GM21529 (cell line): Measurements from ENCODE around the gene MTHFS.
"Not testable (repeated sequence)": the region's sequence is repeated elsewhere in the genome, so short reads cannot be mapped to it uniquely, and the experiment has no call there.

ENCODE experiments used
- ATAC-seq: cut with Tn5 transposase; IDR thresholded peaks from one replicate; pipeline ENCODE4 v1.9.1; 2021; ENCODE audit not compliant: unreplicated experiment

The MTHFS gene

GRCh38 chr15:79896634-79897379 lies at the start of gene MTHFS:
Gene MTHFS (minus strand): TSS chr15:79897014. CDS start chr15:79896988, 26 bp downstream.
- peak; percentile 74 for ATAC-seq

DNA sequence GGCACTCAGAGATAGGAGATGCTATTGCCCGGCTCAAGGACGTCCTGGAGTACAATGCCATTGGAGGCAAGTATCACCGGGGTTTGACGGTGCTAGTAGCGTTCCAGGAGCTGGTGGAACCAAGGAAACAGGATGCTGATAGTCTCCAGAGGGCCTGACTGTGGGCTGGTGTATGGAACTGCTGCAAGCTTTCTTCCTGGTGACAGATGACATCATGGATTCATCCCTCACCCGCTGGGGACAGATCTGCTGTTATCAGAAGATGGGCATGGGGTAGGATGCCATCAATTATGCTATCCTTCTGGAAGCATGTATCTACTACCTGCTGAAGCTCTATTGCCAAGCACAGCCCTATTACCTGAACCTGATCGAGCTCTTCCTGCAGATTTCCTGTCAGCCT lies 47.8 kb upstream of the MTHFS start:
- no peak for ATAC-seq

DNA sequence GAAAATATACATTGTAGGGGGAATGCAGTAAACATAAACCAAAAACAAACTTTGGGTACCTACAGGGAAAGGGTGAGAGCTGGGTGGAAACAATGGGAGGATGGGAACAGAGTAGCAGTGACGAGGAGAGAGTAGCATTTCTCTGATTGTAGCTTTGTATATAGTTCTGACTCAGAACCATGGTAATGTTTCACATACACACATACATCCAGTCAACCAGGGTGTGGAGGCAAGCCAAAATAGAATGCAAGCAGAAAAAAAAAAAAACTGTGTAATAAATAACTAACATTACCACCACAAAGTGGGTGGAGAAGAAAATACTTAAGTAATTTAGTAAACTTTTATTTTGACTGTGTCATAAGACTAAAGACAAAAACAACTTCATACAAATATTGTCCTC lies 47.0 kb upstream of the MTHFS start:
- peak; percentile 86 for ATAC-seq

- ATAC-seq: no peak
Observed at GRCh38 chr15:79942741-79943481, 46.1 kb upstream of the MTHFS start.

GRCh38 chr15:79939399-79939798 lies 42.6 kb upstream of the MTHFS start:
- no peak for ATAC-seq

DNA sequence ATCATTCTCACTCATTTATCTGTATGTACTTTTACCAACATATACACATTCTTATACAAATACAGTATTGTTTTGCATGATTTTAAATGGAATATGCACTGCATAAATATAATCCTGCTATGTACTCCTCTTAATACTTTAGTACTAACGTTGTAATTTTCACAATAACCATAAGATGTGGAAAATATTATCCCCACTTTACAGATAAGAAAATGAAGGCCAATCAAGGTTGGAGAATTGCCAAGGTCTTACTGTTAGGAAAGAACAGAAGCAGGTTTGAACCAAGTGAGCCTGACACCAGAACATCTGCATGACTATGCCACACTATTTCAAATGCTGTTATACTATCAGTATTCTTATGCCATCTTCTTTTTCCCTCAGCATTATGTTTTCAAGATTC lies 41.3 kb upstream of the MTHFS start:
- no peak for ATAC-seq

- not testable (repeated sequence) for ATAC-seq
Observed at GRCh38 chr15:79935556-79936201, 38.9 kb upstream of the MTHFS start.

DNA sequence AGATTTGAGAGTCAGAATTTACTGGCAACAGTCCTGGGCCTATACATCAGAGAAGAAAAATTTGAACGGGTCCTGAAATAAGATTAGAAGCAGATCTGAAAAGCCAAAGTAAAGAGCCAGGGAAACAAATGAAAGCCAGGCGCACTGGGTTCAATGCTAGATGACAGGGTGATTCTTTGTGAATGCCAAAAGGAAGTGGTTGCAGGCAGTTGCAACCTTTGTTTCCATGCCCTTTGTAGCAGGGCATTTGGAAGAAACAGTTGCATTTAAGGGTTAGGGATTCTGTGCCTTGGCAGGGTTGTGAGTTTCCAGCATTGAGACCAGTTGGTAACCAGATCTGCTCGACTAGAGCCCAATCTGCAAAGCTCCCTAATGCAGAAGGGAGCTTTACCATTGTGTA lies 36.4 kb upstream of the MTHFS start:
- no peak for ATAC-seq

DNA sequence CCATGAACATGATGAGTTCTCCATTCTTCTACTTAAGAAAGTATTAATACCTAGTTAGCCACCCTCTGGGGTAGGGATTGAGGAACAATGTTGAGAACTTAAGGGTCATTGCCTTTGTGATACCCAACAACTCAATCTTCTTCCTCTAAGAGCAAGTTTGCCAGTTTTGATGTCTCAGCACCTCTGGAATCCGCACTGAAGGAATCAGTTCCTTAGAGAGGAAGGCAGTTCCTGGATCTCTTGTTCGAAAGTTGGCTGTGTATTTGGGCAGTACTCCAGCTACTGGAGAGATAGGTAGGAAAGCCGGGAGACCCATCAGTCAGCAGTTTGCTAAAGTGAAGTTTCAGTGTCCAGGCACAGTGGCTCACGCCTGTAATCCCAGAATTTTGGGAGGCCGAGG lies 35.6 kb upstream of the MTHFS start:
- no peak for ATAC-seq

GRCh38 chr15:79930516-79930915 lies 33.7 kb upstream of the MTHFS start:
- ATAC-seq: no peak

GRCh38 chr15:79929412-79929811 lies 32.6 kb upstream of the MTHFS start:
- ATAC-seq: no peak

DNA sequence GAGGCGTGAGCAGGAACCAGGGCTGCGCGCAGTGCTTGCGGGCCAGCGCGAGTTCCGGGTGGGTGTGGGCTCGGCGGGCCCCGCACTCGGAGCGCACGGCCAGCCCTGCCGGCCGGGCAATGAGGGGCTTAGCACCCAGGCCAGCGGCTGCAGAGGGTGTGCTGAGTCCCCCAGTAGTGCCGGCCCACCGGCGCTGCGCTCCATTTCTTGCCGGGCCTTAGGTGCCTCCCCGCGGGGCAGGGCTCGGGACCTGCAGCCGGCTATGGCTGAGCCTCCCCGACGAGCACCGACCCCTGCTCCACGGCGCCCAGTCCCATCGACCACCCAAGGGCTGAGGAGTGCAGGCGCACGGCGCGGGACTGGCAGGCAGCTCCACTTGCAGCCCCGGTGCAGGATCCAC lies 29.3 kb upstream of the MTHFS start:
- not testable (repeated sequence) for ATAC-seq

- no peak for ATAC-seq
Observed at GRCh38 chr15:79924379-79924778, 27.6 kb upstream of the MTHFS start.

- ATAC-seq: peak; percentile 97
Observed at GRCh38 chr15:79923515-79924169, 26.8 kb upstream of the MTHFS start.

- peak; percentile 38 for ATAC-seq
Observed at GRCh38 chr15:79923079-79923514, 26.3 kb upstream of the MTHFS start.

DNA sequence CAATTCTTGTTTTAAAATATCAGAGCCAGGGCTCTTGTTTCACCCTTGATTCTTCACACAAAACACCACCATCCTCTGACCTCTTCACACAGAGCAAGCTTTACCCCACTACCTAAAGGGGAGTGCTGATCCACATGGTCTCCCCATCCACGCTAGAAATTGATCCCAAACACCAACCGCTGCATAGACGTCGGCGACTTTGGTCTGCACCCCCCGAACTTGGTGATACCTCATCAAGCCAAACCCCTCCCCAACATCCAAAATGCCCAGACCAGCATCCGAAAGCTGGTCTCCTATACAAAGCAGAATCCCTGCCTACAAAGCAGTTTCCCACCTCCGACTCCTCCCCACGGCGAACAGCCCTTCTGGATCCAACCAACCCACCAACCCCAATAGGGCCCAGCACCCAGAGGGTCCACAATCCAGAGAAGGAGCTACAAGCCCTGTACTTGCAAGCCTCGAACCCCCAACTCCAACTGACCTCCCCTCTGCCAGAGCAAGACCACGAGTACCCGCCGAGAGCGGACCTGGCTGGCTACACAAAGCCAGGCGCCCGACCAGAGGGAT lies 25.8 kb upstream of the MTHFS start:
- peak; percentile 1 for ATAC-seq

- no peak for ATAC-seq
Observed at GRCh38 chr15:79919749-79920511, 23.1 kb upstream of the MTHFS start.

DNA sequence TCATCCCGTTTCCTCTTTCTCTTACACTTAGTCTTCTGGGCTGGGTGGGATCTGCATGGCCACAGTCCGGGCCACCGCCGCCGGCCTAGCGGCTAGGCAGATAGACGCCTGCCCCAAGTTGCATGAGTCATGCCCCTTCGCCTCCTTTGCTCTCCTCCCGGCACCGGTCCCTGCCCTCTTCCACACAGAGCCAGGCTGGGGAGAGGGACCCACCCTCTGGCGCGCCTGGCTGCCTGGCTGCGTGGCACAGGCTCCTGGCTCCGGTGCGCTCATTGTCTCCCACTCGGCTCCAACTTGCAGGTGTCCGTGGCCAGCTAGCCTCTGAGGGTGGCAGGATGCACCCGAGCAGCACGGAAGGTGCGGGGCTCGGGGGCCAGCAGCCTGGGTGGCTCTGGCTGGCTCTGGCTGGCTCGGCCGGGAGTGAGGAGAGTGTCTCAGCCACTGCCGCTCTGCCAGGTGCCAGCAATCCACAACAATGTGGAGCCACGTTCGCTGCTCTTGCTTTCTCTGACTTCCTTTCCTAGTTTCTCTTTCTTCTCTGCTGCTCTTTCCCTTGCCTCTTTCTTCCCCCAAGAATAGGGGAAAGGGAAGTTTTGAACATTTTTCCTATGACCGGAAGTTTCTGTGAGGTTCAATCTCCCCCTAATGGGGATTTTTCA lies 22.4 kb upstream of the MTHFS start:
- no peak for ATAC-seq

DNA sequence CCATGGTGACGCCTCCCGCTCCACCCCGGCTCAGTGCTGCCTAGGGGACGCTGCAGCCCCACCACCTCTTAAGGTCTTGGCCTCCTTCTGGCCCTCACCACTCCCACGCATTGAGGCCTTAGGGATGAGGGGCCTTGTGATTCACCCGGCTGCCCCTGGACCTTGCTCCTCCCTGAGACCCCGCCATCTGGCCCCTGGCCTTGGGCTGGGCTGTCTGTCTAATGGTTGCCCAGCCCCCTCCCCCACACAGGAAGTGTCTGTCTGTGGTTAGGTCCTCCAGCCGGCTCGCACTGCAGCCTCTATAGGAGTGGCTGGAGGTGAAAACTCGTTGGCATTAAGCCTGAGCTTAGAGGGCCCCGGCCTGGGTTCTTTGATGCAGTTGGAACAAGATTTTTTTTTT lies 21.5 kb upstream of the MTHFS start:
- no peak for ATAC-seq
